HCT116 (cell line): ENCODE measurements around the gene FKBP6. TPM values are rescaled to one million over a fixed set of nuclear protein-coding genes. Genes with fewer than 3 reads are reported as not detected.

Experiments used
- ATAC-seq: fragments of 200-7000 bp; cut with Tn5 transposase; 2 replicates; pipeline ENCODE4 v1.9.1; 2020; ENCODE audit warnings: mild to moderate bottlenecking, moderate library complexity
- BruUV-seq: library from RNA; stranded (reverse); fragments of 400-500 nt; replicated peaks from 2 replicates; lab custom pipeline; 2021; lab: Mats Ljungman, UMichigan
- CTCF ChIA-PET: fragments of 300-600 bp; sonication (Branson Sonifier 250); formaldehyde crosslinking; loops from one replicate; lab custom pipeline; 2021; ENCODE audit warnings: antibody characterized with exemption; lab: Charles Lee
- POLR2A ChIA-PET: fragments of 300-600, 350-600 bp; sonication (Branson Sonifier 250); formaldehyde crosslinking; loops from one replicate; lab custom pipeline; 2021; ENCODE audit warnings: antibody characterized with exemption; lab: Charles Lee
- RAD21 ChIA-PET, 2 experiments: fragments of 300-600 bp; sonication (Branson Sonifier 250); formaldehyde crosslinking; loops; one replicate each; lab custom pipeline; 2023; ENCODE audit warnings: low total read pairs in 2 of 2; ENCODE audit not compliant: uncharacterized antibody in 2 of 2, unreplicated experiment in 2 of 2, low non-redundant PET in 1 of 2; lab: Charles Lee
- DNase-seq: peaks from one replicate; pipeline ENCODE4 v3.0.0-alpha.2; 2010; ENCODE audit warnings: low read depth, low spot score
- H2AFZ ChIP-seq: fragments of 200-600 bp; shearing (Covaris generic), sonication (generic); 2 replicates; pipeline ENCODE4 v1.6.1; 2017; ENCODE audit warnings: low read depth, mixed run types, mixed read lengths, antibody characterized with exemption, low read length; ENCODE audit not compliant: poor library complexity, severe bottlenecking
- H3K27ac ChIP-seq: 2 replicates; pipeline ENCODE4 v1.5.1; 2012; ENCODE audit warnings: low read depth, low read length
- H3K27me3 ChIP-seq: fragments of 200-600 bp; sonication (generic); 2 replicates; pipeline ENCODE4 v1.6.1; 2016; ENCODE audit warnings: mixed run types, low read length, mixed read lengths; ENCODE audit not compliant: insufficient read depth
- H3K36me3 ChIP-seq, 2 experiments: fragments of 200-500 bp in 1 of 2; fragments of 200-600 bp in 1 of 2; sonication (Bioruptor generic) in 1 of 2; sonication (generic) in 1 of 2; 2 replicates each; pipeline versions ENCODE4 v1.5.1 to v1.6.1; 2014 to 2016; ENCODE audit warnings: low read length in 2 of 2, inconsistent platforms in 1 of 2, mixed read lengths in 1 of 2, mixed run types in 1 of 2; ENCODE audit not compliant: insufficient read depth in 2 of 2, control insufficient read depth in 1 of 2
- H3K4me1 ChIP-seq, 2 experiments: fragments of 200-600 bp in 1 of 2; sonication (generic) in 1 of 2; 2 replicates each; pipeline versions ENCODE4 v1.5.1 to v1.6.1; 2012 to 2017; ENCODE audit warnings: low read length in 2 of 2, inconsistent platforms in 1 of 2, mild to moderate bottlenecking in 1 of 2, mixed read lengths in 1 of 2, mixed run types in 1 of 2, moderate library complexity in 1 of 2; ENCODE audit not compliant: insufficient read depth in 2 of 2, control insufficient read depth in 1 of 2
- H3K4me2 ChIP-seq: fragments of 200-600 bp; sonication (generic); 2 replicates; pipeline ENCODE4 v1.6.1; 2017; ENCODE audit warnings: mixed run types, low read length, mixed read lengths
- H3K4me3 ChIP-seq, 2 experiments: fragments of 200-600 bp in 1 of 2; sonication (generic) in 1 of 2; replicated peaks in 1 of 2; 2 replicates each; pipeline ENCODE4 v1.5.1; 2011 to 2016; ENCODE audit warnings: low read length in 2 of 2, control low read depth in 1 of 2, low read depth in 1 of 2, mild to moderate bottlenecking in 1 of 2, mixed read lengths in 1 of 2, mixed run types in 1 of 2
- H3K79me2 ChIP-seq: fragments of 200-600 bp; sonication (generic); 2 replicates; pipeline ENCODE4 v1.6.1; 2017; ENCODE audit warnings: mild to moderate bottlenecking, mixed run types, low read length, moderate library complexity, mixed read lengths; ENCODE audit not compliant: insufficient read depth
- H3K9ac ChIP-seq: fragments of 200-600 bp; sonication (generic); 2 replicates; pipeline ENCODE4 v1.6.1; 2016; ENCODE audit warnings: low read length, mixed read lengths
- H3K9me2 ChIP-seq: fragments of 200-600 bp; sonication (generic), shearing (Covaris generic); 2 replicates; pipeline ENCODE4 v1.6.1; 2017; ENCODE audit warnings: mixed run types, mild to moderate bottlenecking, moderate library complexity; ENCODE audit not compliant: insufficient read depth
- H3K9me3 ChIP-seq, 2 experiments: fragments of 200-500 bp in 1 of 2; fragments of 200-600 bp in 1 of 2; sonication (Bioruptor generic) in 1 of 2; sonication (generic) in 1 of 2; 2 replicates each; pipeline ENCODE4 v1.6.1; 2014 to 2017; ENCODE audit warnings: low read length in 2 of 2, mixed read lengths in 2 of 2, inconsistent platforms in 1 of 2, low read depth in 1 of 2, mild to moderate bottlenecking in 1 of 2, mixed run types in 1 of 2, moderate library complexity in 1 of 2; ENCODE audit not compliant: control insufficient read depth in 1 of 2, insufficient read depth in 1 of 2
- H4K20me1 ChIP-seq: fragments of 200-600 bp; sonication (generic), shearing (Covaris generic); 2 replicates; pipeline ENCODE4 v1.6.1; 2017; ENCODE audit warnings: mixed run types, mild to moderate bottlenecking, moderate library complexity; ENCODE audit not compliant: insufficient read depth
- CBX3 ChIP-seq: IDR thresholded peaks from 2 replicates; pipeline ENCODE4 v1.6.1; 2012; ENCODE audit warnings: low read depth
- CEBPB ChIP-seq: IDR thresholded peaks from 2 replicates; pipeline ENCODE4 v1.6.1; 2012; ENCODE audit warnings: low read depth
- EGR1 ChIP-seq: IDR thresholded peaks from 2 replicates; pipeline ENCODE4 v1.6.1; 2012; ENCODE audit warnings: low read depth
- ELF1 ChIP-seq: IDR thresholded peaks from 2 replicates; pipeline ENCODE4 v1.6.1; 2012; ENCODE audit warnings: low read depth, borderline replicate concordance
- EZH2 ChIP-seq: fragments of 200-600 bp; sonication (generic); IDR thresholded peaks from 2 replicates; pipeline ENCODE4 v1.6.1; 2017; ENCODE audit warnings: antibody characterized with exemption, mixed run types
- EZH2phosphoT487 ChIP-seq: fragments of 200-600 bp; IDR thresholded peaks from 2 replicates; pipeline ENCODE4 v1.6.1; 2018; ENCODE audit warnings: antibody characterized with exemption, borderline replicate concordance
- FOSL1 ChIP-seq: IDR thresholded peaks from 2 replicates; pipeline ENCODE4 v1.6.1; 2012; ENCODE audit warnings: low read depth
- JUND ChIP-seq: IDR thresholded peaks from 2 replicates; pipeline ENCODE4 v1.6.1; 2012
- POLR2A ChIP-seq: IDR thresholded peaks from 2 replicates; pipeline ENCODE4 v1.7.0; 2011; ENCODE audit warnings: borderline replicate concordance; ENCODE audit not compliant: insufficient read depth, insufficient read length; ENCODE audit errors: extremely low read depth
- RAD21 ChIP-seq: IDR thresholded peaks from 2 replicates; pipeline ENCODE4 v1.6.1; 2012; ENCODE audit warnings: low read depth, mild to moderate bottlenecking
- SP1 ChIP-seq: IDR thresholded peaks from 2 replicates; pipeline ENCODE4 v1.6.1; 2012; ENCODE audit warnings: low read depth
- YY1 ChIP-seq: IDR thresholded peaks from 2 replicates; pipeline ENCODE4 v1.6.1; 2011; ENCODE audit warnings: low read length, low read depth, moderate library complexity, mild to moderate bottlenecking; ENCODE audit not compliant: insufficient replicate concordance; ENCODE audit errors: extremely low read depth
- ZFX ChIP-seq: fragments of 450-650 bp; IDR thresholded peaks from 2 replicates; pipeline ENCODE4 v1.6.1; 2017
- intact Hi-C: fragments of 100-400 bp; cut with micrococcal nuclease; formaldehyde crosslinking; loops from 2 replicates; pipeline ENCODE4 v1.10.0; 2022
- total RNA-seq: library from RNA; stranded (reverse); gene quantifications from one replicate; pipeline ENCODE4 v1.2.1, GENCODE V29; 2021; ENCODE audit not compliant: unreplicated experiment
- TF ChIP-seq, protein P1 (sequence below): IDR thresholded peaks from 2 replicates; pipeline ENCODE4 v1.6.1; 2012
- TF ChIP-seq, protein P2 (sequence below): IDR thresholded peaks from 2 replicates; pipeline ENCODE4 v1.6.1; 2012
- TF ChIP-seq, protein P3 (sequence below): IDR thresholded peaks from 2 replicates; pipeline ENCODE4 v1.6.1; 2011; ENCODE audit warnings: mild to moderate bottlenecking, low read length, moderate library complexity; ENCODE audit not compliant: insufficient replicate concordance; ENCODE audit errors: extremely low read depth

FKBP6 gene
- total RNA-seq, 1 experiment from 2014 or later = not detected

DNA sequence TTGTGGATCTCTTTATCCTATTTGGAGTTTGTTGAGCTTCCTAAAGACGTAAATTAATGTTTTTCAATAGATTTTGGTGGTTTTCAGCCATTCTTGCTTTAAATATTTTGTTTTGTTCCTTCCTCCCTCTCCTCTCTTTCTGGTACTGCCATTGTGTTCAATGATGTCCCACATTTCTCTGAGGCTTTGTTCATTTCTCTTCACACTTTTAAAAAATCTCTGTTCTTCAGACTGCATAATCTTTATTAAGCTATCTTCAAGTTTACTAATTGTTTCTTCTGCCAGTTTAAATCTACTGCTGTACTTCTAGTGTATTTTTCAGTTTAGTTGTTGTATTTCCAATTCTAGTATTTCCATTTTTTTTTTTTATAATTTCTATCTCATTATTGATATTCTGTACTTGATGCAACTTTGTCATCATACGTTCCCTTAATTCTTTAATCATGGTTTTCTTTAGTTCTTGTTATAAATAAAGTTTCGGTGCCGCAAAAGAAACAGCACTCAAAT, 60.0 kb downstream of the FKBP6 start:
- no TSS peak for BruUV-seq
- Histone ChIP-seq H3K4me3 (no peak overlapping the region), H3K9me2 (no peaks in the 10 kb centered on the region), H4K20me1 (no peaks in the 10 kb centered on the region), H3K36me3 (no peaks in the 10 kb centered on the region), H3K9ac (no peak overlapping the region), H3K27ac (no peak overlapping the region), H3K4me1 (no peaks in the 10 kb centered on the region), H3K9me3 (peaks cover 0 to 10% of the 10 kb centered on the region in 2 experiments; a peak in 2 of 4 replicates), H3K79me2 (no peaks in the 10 kb centered on the region), H3K4me2 (no peak overlapping the region), H3K27me3 (no peaks in the 10 kb centered on the region), H2AFZ (no peak overlapping the region)
- ChIA-PET CTCF (no interaction called here), POLR2A (no interaction called here), RAD21 (no interaction called here)
- TF ChIP-seq EGR1 (no peak), CBX3 (no peak), SP1 (no peak), RAD21 (no peak), YY1 (no peak), EZH2phosphoT487 (no peak), JUND (no peak), ELF1 (no peak), ZFX (no peak)
- TF ChIP-seq, protein P1, sequence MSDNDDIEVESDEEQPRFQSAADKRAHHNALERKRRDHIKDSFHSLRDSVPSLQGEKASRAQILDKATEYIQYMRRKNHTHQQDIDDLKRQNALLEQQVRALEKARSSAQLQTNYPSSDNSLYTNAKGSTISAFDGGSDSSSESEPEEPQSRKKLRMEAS = no peak
- TF ChIP-seq, protein P2, sequence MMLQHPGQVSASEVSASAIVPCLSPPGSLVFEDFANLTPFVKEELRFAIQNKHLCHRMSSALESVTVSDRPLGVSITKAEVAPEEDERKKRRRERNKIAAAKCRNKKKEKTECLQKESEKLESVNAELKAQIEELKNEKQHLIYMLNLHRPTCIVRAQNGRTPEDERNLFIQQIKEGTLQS = no peak
- DNase-seq = no peak
- no peak for ATAC-seq
- intact Hi-C loops = no loop called here

DNA sequence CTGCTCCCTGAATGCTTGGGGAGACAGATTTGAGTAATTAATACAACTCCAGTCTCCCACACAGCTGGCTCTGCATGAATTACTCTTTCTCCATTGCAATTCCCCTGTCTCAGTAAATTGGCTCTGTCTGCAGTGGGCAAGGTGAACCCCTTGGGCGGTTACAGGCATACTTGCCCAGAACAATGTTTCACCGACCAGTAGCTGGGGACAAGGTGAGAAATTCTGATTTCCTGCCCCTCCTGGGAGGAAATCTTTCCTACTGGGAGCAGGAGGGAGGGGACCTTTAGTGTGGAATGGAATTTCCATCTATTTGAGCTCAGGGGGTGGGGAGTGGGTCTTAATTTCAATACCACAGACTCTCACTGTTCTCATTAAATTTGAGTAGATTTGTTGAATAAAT, 63.4 kb downstream of the FKBP6 start:
- intact Hi-C loops = no loop called here
- DNase-seq (no peak), ATAC-seq (no peak)
- H3K27me3 ChIP-seq = no peaks in the 10 kb centered on the region
- POLR2A ChIA-PET = no interaction called here
- H3K9ac ChIP-seq = no peak overlapping the region
- H3K4me2 ChIP-seq = no peak overlapping the region
- no peak overlapping the region for H3K4me3 ChIP-seq
- H4K20me1 ChIP-seq = no peaks in the 10 kb centered on the region
- no peak overlapping the region for H2AFZ ChIP-seq
- no peaks in the 10 kb centered on the region for H3K36me3 ChIP-seq
- H3K9me3 ChIP-seq = peaks cover 0 to 10% of the 10 kb centered on the region in 2 experiments; a peak in 2 of 4 replicates
- BruUV-seq = no TSS peak
- no peaks in the 10 kb centered on the region for H3K4me1 ChIP-seq
- no peak overlapping the region for H3K27ac ChIP-seq
- CTCF ChIA-PET = no interaction called here
- H3K79me2 ChIP-seq = no peaks in the 10 kb centered on the region
- no peaks in the 10 kb centered on the region for H3K9me2 ChIP-seq
- RAD21 ChIA-PET = no interaction called here
- no peak for TF ChIP-seq EZH2
- TF ChIP-seq EGR1 = no peak
- no peak for TF ChIP-seq SP1
- TF ChIP-seq, protein P1 = no peak
- no peak for TF ChIP-seq FOSL1
- TF ChIP-seq CBX3 = no peak
- TF ChIP-seq, protein P3, sequence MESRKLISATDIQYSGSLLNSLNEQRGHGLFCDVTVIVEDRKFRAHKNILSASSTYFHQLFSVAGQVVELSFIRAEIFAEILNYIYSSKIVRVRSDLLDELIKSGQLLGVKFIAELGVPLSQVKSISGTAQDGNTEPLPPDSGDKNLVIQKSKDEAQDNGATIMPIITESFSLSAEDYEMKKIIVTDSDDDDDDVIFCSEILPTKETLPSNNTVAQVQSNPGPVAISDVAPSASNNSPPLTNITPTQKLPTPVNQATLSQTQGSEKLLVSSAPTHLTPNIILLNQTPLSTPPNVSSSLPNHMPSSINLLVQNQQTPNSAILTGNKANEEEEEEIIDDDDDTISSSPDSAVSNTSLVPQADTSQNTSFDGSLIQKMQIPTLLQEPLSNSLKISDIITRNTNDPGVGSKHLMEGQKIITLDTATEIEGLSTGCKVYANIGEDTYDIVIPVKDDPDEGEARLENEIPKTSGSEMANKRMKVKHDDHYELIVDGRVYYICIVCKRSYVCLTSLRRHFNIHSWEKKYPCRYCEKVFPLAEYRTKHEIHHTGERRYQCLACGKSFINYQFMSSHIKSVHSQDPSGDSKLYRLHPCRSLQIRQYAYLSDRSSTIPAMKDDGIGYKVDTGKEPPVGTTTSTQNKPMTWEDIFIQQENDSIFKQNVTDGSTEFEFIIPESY = no peak
- no peak for TF ChIP-seq ELF1
- TF ChIP-seq POLR2A = no peak
- no peak for TF ChIP-seq ZFX
- TF ChIP-seq CEBPB = no peak
- TF ChIP-seq RAD21 = no peak
- no peak for TF ChIP-seq JUND
